ENCODE measurements around the gene TUBA1C.

GRCh38 chr12:49282302-49282701 is 17.4 kb downstream of the TUBA1C start:
- no peak for TF ChIP-seq POLR2A (IDR thresholded peaks at IDR 0.05; ENCODE audit: low read depth, low read length)
- no peak for TF ChIP-seq POLR2AphosphoS5 (IDR thresholded peaks at IDR 0.05; ENCODE audit: low read depth, low read length)
- TF ChIP-seq SPI1 (IDR thresholded peaks at IDR 0.05; ENCODE audit: low read depth, low read length) = no peak
- TF ChIP-seq TAF1 (IDR thresholded peaks at IDR 0.05; ENCODE audit: low read depth, low read length) = no peak
- no peak for TF ChIP-seq POU2F2 (IDR thresholded peaks at IDR 0.05; ENCODE audit: low read depth, low read length)
- no peak for TF ChIP-seq PAX5 (IDR thresholded peaks at IDR 0.05; ENCODE audit: insufficient read depth, low read length, severe bottlenecking)

Measured in GM12891 (cell line).